Choroid plexus epithelial cell (primary cell): ENCODE results near the gene NPPC.

Source experiments
- DNase-seq: peaks from one replicate; pipeline ENCODE4 v3.0.0-alpha.2; 2010; ENCODE audit warnings: low read depth
- H3K4me3 ChIP-seq: 2 replicates; pipeline ENCODE4 v1.5.1; 2011; ENCODE audit warnings: low read depth, mild to moderate bottlenecking, control low read depth, low read length, moderate library complexity
- CTCF ChIP-seq: conservative IDR thresholded peaks from 2 replicates; pipeline ENCODE4 v1.5.1; 2011; ENCODE audit warnings: low read depth, mild to moderate bottlenecking, control low read depth, inconsistent platforms, low read length, moderate library complexity

Gene NPPC

GRCh38 chr2:231920795-231921194 is 5.4 kb downstream of the NPPC start:
- TF ChIP-seq CTCF: no peak
- DNase-seq: no peak
- H3K4me3 ChIP-seq: no peak overlapping the region

- TF ChIP-seq CTCF: no peak
- no peak for DNase-seq
- H3K4me3 ChIP-seq: no peak overlapping the region
These were observed 5.8 kb downstream of the NPPC start for GRCh38 chr2:231920366-231920765.

GRCh38 chr2:231919341-231920035 is 6.7 kb downstream of the NPPC start:
- DNase-seq: no peak
- TF ChIP-seq CTCF: no peak

GRCh38 chr2:231918501-231919330 is 7.5 kb downstream of the NPPC start:
- no peak overlapping the region for H3K4me3 ChIP-seq
- no peak for DNase-seq
- TF ChIP-seq CTCF: no peak

More at GRCh38 chr2:231919341-231920035, 6.7 kb downstream of the NPPC start:
- H3K4me3 ChIP-seq: no peak overlapping the region

GRCh38 chr2:231917280-231918066 is 8.7 kb downstream of the NPPC start:
- TF ChIP-seq CTCF: no peak
- DNase-seq: no peak

GRCh38 chr2:231914077-231914690 is 12.0 kb downstream of the NPPC start:
- DNase-seq: no peak
- H3K4me3 ChIP-seq: no peak overlapping the region
- no peak for TF ChIP-seq CTCF

More at GRCh38 chr2:231917280-231918066, 8.7 kb downstream of the NPPC start:
- no peak overlapping the region for H3K4me3 ChIP-seq
